GM21717 (cell line): ENCODE results near the gene APOC3.
A peak's percentile ranks its signal among the peaks of the same experiment; 100 is the strongest.
"Not testable (repeated sequence)": the region's sequence is repeated elsewhere in the genome, so short reads cannot be mapped to it uniquely, and the experiment has no call there.

ENCODE experiments used
- ATAC-seq: cut with Tn5 transposase; IDR thresholded peaks from one replicate; pipeline ENCODE4 v1.9.1; 2021; ENCODE audit warnings: mild to moderate bottlenecking, moderate library complexity; ENCODE audit not compliant: unreplicated experiment

The APOC3 gene

GRCh38 chr11:116828632-116829524 is 829 bp upstream of the APOC3 start:
- no peak for ATAC-seq

DNA sequence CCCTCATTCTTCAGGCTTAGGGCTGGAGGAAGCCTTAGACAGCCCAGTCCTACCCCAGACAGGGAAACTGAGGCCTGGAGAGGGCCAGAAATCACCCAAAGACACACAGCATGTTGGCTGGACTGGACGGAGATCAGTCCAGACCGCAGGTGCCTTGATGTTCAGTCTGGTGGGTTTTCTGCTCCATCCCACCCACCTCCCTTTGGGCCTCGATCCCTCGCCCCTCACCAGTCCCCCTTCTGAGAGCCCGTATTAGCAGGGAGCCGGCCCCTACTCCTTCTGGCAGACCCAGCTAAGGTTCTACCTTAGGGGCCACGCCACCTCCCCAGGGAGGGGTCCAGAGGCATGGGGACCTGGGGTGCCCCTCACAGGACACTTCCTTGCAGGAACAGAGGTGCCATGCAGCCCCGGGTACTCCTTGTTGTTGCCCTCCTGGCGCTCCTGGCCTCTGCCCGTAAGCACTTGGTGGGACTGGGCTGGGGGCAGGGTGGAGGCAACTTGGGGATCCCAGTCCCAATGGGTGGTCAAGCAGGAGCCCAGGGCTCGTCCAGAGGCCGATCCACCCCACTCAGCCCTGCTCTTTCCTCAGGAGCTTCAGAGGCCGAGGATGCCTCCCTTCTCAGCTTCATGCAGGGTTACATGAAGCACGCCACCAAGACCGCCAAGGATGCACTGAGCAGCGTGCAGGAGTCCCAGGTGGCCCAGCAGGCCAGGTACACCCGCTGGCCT is 641 bp downstream of the APOC3 start:
- no peak for ATAC-seq

DNA sequence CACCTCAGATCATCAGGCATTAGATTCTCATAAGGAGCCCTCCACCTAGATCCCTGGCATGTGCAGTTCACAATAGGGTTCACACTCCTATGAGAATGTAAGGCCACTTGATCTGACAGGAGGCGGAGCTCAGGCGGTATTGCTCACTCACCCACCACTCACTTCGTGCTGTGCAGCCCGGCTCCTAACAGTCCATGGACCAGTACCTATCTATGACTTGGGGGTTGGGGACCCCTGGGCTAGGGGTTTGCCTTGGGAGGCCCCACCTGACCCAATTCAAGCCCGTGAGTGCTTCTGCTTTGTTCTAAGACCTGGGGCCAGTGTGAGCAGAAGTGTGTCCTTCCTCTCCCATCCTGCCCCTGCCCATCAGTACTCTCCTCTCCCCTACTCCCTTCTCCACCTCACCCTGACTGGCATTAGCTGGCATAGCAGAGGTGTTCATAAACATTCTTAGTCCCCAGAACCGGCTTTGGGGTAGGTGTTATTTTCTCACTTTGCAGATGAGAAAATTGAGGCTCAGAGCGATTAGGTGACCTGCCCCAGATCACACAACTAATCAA is 2.2 kb downstream of the APOC3 start:
- ATAC-seq = no peak

- ATAC-seq = no peak
These were observed 2.9 kb downstream of the APOC3 start for GRCh38 chr11:116832350-116833290.

DNA sequence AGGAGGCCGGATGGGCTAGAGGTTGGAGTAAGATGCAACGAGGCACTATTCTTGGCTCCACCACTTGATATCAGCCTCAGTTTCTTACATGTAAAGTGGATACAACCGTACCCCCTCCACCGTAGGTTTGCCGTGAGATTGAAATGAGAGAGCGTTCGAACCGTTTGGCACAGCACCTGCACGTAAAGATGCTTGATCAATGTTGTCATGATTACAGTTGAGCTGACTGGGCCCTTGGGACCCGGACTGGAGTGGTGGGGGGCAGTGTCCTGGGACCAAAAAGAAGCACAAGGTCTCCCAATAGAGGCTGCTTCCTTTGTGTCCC is 3.7 kb downstream of the APOC3 start:
- no peak for ATAC-seq

- no peak for ATAC-seq
These were observed 4.3 kb downstream of the APOC3 start for GRCh38 chr11:116833816-116834534.

DNA sequence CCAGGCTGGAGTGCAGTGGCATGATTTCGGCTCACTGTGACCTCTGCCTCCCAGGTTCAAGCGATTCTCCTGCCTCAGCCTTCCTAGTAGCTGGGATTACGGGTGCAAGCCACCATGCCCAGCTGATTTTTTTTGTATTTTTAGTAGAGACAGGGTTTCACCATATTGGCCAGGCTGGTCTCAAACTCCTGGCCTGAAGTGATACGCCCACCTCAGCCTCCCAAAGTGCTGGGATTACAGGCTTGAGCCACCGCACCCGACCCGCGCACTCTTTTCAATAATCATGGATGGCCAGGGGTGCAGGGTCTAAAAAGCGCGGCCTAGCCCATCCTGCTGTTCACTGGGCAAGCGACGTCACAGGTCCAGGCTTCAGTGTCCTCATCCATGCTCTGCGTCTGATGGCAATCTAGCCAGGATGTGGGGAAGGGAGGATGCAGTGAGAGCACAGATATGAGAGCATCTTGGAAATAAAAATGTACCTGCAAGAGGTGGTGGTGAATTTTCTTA is 4.9 kb downstream of the APOC3 start:
- ATAC-seq = not testable (repeated sequence)

GRCh38 chr11:116835042-116835772 is 5.5 kb downstream of the APOC3 start:
- no peak for ATAC-seq

DNA sequence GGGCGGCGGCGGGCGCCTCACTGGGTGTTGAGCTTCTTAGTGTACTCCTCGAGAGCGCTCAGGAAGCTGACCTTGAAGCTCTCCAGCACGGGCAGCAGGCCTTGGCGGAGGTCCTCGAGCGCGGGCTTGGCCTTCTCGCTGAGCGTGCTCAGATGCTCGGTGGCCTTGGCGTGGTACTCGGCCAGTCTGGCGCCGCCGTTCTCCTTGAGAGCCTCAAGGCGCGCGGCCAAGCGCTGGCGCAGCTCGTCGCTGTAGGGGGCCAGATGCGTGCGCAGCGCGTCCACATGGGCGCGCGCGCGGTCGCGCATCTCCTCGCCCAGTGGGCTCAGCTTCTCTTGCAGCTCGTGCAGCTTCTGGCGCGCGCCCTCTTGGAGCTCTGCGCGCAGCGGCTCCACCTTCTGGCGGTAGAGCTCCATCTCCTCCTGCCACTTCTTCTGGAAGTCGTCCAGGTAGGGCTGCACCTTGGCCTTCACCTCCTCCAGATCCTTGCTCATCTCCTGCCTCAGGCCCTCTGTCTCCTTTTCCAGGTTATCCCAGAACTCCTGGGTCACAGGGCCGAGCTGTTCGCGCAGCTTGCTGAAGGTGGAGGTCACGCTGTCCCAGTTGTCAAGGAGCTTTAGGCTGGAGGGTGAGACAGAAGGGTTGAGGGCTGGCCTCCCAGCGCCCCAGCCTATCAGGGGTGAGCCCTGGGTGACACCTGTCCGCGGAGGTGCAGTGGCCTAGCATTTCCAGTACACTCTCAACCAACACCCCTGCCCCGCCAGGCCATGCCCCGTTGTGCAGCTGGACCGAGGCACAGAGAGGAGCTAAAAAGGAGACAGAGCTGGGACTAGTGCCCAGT is 6.3 kb downstream of the APOC3 start:
- peak; percentile 61 for ATAC-seq

DNA sequence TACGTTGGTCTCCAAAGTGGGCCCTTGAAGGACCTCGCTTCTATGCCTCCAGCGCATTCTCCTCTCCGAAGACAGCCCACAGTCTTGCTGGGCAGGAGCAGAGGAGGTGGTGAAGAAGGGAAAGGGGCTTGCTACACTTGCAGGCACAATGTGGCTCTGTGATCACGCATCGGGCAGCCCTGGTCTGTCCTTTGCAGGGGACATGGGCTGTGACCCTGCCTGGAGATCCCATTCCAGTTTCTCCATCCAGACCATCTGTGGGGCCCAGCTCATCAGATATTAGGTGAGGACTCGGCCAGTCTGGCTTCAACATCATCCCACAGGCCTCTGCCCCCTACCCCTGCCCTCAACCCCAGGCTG is 6.9 kb downstream of the APOC3 start:
- no peak for ATAC-seq

DNA sequence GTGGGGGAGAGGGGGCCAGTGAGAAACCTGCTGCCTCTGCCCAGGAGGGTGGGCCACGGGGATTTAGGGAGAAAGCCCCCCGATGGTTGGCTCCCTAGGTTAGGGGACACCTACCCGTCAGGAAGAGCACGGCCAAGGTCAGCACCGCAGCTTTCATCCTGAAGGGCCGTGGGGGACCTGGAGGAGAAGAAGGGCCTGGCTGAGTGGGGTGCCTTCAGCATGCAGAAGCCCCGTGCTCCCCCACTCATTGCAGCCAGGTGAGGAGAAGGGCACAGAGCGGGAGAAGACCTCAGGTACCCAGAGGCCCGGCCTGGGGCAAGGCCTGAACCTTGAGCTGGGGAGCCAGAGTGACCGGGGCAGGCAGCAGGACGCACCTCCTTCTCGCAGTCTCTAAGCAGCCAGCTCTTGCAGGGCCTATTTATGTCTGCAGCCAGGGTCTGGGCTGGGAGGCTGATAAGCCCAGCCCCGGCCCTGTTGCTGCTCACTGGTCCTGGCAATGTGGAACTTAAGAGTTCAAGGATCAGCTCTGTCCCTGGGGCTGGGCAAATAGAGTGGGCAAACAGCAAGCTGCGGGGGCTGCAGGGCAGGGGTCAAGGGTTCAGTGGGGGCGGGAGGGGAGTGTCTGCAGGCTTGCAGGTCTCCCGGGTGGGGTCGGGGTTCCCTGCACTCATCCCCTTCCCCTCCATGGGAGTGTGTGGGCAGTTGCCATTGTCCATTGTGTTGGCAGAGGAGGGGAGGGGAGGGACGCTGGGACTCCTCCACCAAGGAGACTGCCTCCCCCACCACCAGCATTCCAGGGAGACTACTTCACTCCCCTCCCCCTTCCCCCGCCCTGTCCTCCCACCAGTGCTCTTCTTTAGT is 7.8 kb downstream of the APOC3 start, which contains the start of gene APOA1:
TSS of gene APOA1 (minus strand) at position 392 of the 861 bp plus-strand sequence. CDS start at position 157, 235 bp downstream.
- no peak for ATAC-seq

DNA sequence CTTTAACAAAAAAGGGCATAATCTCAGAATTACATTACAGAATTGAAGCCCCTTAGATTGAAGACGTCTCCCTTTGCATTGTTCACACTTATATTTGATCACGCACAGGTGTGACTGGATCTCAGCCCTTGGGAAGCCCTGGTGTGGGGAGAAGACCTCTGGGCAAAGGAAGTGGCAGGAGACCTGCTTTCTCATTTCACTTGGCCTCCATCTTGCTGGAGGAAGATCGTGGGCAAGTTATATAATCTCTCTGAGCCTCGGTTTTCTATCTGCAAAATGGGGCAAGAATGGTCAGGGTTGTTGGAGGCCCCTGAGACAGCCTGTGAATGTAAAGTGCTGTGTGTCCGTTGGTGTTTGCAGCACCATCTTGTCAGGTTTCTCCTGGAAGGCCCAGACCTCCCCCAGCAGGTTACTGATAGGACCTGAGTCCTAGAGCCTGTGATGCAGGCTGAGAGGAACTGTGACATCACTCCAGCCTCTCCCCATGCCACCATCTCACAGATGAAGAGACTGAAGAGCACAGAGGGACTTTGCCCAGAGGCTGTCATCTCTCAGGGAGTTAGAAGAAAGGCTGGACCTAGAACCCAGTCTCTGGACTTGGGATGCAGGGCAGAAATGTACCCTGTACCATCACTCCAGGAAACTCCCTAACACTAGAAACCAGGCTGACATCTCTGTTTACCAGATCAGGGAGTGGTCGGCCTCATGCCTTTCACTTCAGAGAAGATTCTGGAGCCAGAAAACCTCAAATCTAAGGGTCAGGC is 8.8 kb downstream of the APOC3 start:
- no peak for ATAC-seq

- ATAC-seq = no peak
These were observed 10.6 kb downstream of the APOC3 start for GRCh38 chr11:116840224-116840745.

- no peak for ATAC-seq
These were observed 11.1 kb downstream of the APOC3 start for GRCh38 chr11:116840746-116841296.

- ATAC-seq = no peak
These were observed 12.4 kb downstream of the APOC3 start for GRCh38 chr11:116842117-116842516.

- ATAC-seq = no peak
These were observed 13.2 kb downstream of the APOC3 start for GRCh38 chr11:116842909-116843308.
